Activated effector memory CD4-positive, alpha-beta T cell treated with Interleukin-2 at 50 U/mL for 16 hours (primary cell): Measurements from ENCODE around the gene RAP2C.
"Not testable (repeated sequence)": the region's sequence is repeated elsewhere in the genome, so short reads cannot be mapped to it uniquely, and the experiment has no call there.

ENCODE experiments used
- DNase-seq: peaks from one replicate; pipeline ENCODE4 v3.0.0-alpha.2; 2020

The RAP2C gene

DNA sequence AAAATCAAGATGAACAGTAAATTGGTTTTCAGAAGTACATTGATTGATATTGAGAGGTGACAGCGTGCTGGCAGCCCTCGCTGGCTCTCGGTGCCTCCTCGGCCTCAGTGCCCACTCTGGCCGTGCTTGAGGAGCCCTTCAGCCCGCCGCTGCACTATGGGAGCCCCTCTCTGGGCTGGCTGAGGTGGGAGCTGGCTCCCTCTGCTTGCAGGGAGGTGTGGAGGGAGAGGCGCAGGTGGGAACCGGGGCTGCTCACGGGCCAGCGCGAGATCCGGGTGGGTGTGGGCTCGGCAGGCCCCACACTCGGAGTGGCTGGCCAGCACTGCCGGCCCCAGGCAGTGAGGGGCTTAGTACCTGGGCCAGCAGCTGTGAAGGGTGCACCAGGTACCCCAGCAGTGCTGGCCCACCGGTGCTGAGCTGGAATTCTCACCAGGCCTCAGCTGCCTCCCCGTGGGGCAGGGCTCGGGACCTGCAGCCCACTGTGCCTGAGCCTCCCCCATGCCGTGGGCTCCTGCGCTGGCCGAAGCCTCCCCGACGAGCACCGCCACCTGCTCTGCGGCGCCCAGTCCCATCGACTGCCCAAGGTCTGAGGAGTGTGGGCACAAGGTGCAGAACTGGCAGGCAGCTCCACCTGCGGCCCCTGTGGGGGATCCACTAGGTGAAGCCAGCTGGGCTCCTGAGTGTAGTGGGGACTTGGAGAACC lies 25.2 kb downstream of the RAP2C start:
- no peak for DNase-seq

DNA sequence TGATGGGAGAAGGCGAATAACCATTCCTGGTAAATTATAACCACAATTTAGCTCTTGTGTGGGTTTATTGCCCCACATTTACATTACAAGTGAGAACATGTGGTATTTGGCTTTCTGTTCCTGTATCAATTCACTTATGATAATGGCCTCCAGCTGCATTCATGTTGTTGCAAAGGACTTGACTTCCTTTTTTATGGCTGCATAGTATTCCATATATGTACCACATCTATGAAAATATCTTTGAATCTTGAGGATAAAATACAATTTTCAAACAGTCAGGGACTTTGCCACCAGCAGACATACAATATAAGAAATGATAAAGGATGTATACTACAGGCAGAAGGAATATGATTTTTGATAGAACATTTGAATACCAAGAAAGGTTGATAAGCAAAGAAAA lies 27.3 kb downstream of the RAP2C start:
- DNase-seq: no peak

DNA sequence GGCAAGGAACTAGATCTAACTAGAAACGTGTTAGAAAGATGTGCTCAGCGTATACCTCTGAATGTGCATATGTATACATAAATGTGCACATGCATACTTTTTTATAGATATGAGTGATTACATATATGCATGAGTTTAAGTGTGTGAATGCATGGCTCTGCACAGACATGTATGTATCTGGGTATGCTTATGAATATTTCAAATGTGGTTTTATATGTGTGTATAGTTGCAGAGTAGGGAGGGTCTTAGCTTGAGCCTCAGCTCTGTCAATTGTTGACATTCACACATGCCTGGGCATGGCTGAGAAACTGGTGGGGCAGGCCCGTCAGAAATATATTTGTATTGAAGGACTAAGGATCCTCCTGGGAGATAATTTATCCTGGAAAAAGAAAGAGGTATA lies 31.1 kb downstream of the RAP2C start:
- DNase-seq: no peak

DNA sequence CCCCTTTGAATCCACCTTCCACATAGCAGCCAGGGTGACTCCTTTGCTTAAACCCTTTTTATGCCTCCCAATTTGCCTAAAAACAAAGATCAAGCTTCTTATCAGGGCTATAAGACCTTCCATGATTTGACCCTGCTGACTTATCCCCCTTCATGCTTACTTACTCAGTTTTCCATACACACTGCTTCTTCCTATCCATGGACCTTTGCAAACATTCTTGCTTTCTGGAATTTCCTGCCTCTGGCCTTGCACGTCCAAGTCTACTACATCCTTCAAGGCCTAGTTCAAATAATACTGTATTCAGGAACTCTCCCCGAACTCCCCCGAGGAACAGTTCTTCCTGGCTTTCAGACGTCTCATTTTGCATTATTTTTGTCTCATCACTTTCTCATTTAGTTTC lies 31.8 kb downstream of the RAP2C start:
- no peak for DNase-seq

DNA sequence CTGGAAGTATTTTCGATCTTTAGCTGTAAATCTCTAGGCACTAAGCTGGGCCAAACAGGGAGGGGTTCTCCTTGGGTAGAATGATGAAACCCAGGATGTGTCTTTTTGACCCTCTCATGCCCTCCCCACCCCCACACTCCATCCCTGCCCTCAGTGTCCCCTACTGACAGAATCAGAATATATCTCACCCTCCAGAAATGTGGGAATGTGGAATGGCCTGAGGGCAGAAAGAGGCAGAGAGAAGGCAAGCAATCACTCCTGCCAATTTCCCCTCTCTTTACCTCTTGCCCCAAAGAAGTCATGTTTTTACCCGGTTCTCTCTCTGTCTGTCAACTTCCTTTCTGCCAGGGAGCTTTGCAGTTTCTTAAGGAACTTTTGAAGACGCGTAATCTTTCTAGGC lies 34.4 kb downstream of the RAP2C start:
- no peak for DNase-seq

DNA sequence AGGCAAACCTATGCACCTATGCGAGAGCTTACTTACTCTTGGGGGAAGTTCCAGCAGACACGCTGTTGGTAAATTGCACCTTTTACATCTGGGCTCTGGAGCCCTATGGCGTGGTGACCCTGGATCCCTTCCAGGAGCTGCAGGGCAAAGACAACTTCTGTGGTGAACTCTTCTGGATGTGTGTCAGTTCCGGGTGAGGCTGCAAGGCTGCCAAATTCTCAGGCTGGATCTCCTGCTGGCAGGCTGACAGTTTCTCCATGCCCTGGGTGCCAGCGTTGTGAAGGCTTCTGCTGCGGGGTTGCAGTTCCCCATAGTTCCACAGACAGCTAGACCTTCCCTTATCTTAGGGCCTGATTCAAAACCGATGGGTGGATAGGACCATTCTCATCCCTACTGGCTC lies 37.9 kb downstream of the RAP2C start:
- DNase-seq: no peak

DNA sequence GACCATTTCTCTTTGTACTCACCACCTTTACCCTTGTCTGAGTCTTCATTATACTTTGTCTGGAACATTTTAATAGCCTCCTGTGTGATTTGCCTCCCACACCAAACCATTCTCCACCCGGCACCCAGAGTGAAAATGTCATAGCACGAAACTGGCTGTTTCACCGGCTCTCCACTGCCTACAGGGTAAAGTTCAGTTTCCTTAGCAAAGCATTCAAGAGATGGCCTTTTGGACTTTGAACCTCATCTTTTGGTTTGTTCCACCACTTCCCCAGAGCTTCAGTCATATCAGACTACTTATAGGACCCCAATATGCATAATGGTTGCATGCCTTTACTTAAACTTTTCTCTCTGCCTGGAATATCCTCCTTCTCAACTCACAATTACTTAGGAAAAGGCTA lies 38.3 kb downstream of the RAP2C start:
- DNase-seq: no peak

DNA sequence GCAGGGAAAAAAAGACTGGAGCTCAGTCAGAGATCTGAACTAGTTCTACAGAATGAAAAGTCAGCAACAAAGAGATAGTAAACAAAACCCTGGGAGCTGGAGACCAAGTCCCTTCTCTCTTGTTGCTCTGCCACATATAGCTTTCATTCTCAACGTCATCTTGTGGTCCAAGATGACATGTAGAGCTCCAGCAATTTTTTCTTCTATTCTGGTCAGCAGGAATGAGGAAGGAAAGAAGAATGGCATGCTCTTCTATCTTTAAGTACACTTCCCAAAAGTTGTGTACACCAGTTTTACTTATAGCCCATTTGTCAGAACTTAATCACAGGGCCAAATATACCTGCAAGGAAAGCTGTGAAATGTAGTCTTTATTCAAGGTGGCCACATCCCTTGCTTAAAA lies 45.6 kb downstream of the RAP2C start:
- no peak for DNase-seq

DNA sequence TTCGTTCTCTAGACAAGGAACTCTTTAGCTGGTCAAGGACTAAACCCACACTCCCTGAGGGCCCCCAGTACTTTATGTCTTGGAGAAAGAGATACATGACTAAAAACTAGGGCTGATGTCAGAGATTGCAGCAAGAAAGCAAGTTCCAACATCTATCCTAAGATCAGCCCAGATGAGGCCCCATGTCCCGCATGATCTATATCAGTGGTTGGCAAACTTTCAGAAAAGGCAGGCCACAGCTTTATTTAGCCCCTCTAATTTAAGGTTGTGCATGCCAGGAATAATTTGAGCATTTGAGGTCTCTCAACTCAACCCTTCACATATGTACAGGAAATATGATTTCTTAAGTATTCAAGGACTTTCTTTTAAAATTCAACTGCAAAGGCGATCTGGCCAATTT lies 47.4 kb downstream of the RAP2C start:
- no peak for DNase-seq

DNA sequence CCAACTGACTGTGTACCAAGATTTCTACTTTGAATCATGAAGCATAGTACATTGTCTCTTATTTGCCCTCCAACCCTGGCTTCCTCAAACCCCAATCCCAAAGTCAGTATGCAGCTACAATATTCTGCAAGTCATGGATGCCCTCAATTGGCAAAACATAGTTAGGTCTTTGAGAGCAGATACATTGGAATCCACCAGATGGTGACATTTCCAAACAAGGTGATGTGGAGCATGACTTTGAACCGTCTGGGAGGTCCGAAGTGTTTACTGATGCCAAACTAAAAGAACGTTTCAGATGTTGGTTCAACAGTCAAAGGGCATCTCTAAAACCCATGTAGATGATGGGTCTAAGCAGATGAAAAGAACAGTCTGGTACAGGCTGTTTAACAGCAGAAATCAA lies 47.8 kb downstream of the RAP2C start:
- DNase-seq: no peak

DNA sequence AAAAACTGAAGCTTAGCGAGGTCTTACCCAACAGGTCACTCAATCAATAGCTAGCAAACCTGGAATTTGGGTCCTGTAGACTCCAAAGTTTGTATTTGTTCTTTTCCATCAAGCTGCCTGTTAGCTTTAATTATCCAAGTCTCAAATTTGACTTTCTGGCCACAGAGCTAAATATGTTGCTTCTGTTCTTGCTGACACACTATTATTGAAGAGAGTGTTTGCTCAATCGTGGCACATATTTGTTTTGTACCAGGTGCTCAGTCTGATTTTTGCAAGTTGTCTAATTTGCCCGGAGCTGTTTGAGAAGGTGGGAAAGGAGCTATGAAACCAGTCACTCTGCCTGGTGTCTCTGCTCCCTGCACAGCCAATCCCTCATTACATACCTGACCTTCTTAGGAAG lies 49.7 kb downstream of the RAP2C start:
- no peak for DNase-seq

DNA sequence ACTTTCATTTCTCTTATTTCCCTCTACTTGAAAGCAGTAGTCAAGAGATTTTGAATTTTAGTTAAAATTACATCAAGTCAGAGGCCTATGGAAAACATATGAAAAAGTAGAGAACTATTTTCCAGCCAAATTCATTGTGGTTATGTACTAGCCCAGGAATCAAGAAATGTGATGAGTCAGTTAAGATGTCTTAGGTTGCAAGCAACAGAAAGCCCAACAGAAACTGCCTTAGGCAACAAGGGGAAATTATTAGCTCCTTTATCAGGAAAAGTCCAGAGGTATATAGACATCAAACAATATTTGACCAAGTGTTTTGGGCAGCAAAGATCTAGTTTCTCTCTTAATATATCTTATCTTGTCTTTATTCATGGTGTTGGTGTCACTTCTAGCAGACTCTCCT lies 53.6 kb downstream of the RAP2C start:
- DNase-seq: no peak

DNA sequence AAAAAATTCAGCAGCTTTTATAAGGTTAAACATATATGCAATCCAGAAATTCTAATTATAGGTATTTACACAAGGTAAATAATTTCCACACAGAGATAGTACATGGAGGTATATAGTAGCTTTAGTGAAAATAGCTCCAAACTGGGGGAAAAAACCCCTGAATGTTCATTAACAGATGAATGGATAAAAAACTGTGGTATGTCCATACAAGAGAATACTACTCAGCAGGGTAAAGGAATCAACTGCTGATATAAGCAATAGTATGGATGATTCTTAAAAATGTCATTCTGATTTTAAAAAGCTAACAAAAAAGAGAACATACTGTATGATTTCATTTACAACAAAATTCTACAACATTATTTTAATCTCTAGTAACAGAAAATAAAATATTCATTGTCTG lies 54.2 kb downstream of the RAP2C start:
- no peak for DNase-seq

DNA sequence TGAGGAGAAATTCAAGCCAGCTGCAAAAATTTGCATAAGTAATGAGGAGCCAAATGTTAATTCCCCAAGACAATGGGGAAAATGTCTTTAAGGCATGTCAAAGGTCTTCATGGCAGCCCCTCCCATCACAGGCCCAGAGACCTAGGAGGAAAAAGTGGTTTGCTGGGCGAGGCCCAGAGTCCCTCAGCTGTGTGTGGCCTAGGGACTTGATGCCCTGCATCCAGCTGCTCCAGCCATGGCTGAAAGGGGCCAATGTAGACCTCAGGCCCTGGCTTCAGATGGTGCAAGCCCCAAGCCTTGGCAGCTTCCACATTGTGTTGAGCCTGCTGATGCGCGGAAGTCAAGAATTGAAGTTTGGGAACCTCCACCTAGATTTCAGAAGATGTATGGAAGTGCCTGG lies 56.2 kb downstream of the RAP2C start:
- not testable (repeated sequence) for DNase-seq

DNA sequence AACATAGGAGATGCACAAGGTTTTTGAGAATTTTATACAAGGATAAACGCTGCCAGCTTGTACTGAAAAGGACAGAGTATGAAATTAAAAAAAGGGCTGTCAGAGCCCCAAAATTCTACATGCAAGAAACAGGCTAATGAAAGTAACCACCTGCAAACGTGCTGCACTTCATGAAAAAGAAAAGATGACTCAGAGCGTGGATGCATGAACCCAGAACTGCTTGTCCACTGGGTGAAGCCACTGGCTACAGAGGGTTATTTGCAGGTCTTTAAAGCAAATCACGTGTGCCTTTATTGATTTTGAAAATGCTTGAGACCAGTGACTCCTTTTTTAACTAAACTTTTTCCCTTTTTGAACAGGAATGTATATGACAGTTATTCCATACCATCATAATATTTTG lies 66.1 kb downstream of the RAP2C start:
- DNase-seq: no peak
